Measurements from ENCODE around the gene ARHGAP32. TPM values are rescaled to one million over a fixed set of nuclear protein-coding genes. Genes with fewer than 3 reads are reported as not detected.

ARHGAP32 gene
- total and polyA plus RNA-seq, 2 experiments from 2014 or later = 9.9 to 17.3 TPM

DNA sequence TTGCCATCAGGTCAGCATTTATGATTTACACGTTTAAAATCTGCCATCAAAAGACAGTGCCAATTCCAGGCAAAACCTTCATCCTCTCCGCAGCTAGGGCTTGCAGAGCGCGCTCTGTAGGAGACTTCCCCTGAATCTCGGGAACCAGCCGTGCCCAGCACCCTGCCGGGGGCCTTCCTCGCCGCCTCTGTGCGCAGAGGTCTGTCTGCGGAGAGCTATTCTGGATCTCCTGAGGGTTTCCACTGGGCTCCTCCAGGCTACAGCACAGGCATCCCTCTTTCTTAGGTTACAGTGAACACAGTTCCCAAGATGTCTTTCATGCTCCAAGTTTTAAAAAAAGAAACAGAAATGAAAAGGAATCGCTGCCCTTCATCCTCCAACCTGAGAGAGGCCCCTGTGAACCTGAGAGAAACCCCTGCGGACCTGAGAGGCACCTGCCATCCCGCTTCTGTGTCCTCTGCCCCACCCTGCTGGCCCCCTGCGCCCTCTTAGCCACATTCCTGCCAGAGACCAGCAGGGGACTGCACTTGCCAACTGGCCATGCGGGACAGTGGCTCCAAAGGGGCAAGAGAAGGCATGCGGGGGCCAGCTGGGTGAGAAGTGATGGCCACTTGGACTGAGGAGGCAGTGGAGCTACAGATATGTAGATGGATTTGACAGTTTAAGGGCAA, 265.6 kb downstream of the ARHGAP32 start:
- DNase-seq (ENCODE audit: low spot score) = no peak
- Histone ChIP-seq H3K4me1 (ENCODE audit: insufficient read depth) (no peaks in the 10 kb centered on the region), H3K4me3 (no peak overlapping the region), H3K79me2 (no peaks in the 10 kb centered on the region), H3K9me2 (replicated peaks; ENCODE audit: insufficient read depth) (no peaks in the 10 kb centered on the region), H3K4me2 (no peak overlapping the region), H3K9me3 (ENCODE audit: low read depth) (no peaks in the 10 kb centered on the region), H2AFZ (no peak overlapping the region), H4K20me1 (ENCODE audit: insufficient read depth, poor library complexity, severe bottlenecking) (no peaks in the 10 kb centered on the region), H3K36me3 (replicated peaks; ENCODE audit: insufficient read depth, low read depth) (no peaks in the 10 kb centered on the region), H3K27ac (no peak overlapping the region), H3K27me3 (no peaks in the 10 kb centered on the region)
- TF ChIP-seq EZH2 (IDR thresholded peaks at IDR 0.05; ENCODE audit: borderline replicate concordance) (no peak), EZH2phosphoT487 (IDR thresholded peaks at IDR 0.05; ENCODE audit: low read depth, severe bottlenecking, unreplicated experiment) (no peak)
- TF ChIP-seq, protein P1, sequence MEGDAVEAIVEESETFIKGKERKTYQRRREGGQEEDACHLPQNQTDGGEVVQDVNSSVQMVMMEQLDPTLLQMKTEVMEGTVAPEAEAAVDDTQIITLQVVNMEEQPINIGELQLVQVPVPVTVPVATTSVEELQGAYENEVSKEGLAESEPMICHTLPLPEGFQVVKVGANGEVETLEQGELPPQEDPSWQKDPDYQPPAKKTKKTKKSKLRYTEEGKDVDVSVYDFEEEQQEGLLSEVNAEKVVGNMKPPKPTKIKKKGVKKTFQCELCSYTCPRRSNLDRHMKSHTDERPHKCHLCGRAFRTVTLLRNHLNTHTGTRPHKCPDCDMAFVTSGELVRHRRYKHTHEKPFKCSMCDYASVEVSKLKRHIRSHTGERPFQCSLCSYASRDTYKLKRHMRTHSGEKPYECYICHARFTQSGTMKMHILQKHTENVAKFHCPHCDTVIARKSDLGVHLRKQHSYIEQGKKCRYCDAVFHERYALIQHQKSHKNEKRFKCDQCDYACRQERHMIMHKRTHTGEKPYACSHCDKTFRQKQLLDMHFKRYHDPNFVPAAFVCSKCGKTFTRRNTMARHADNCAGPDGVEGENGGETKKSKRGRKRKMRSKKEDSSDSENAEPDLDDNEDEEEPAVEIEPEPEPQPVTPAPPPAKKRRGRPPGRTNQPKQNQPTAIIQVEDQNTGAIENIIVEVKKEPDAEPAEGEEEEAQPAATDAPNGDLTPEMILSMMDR (IDR thresholded peaks at IDR 0.05; ENCODE audit: poor library complexity) = no peak
- WGBS (ENCODE audit: low lambda C conversion rate, missing lambda C conversion rate) = 72% methylated on average over 17 of the region's 17 CpGs

DNA sequence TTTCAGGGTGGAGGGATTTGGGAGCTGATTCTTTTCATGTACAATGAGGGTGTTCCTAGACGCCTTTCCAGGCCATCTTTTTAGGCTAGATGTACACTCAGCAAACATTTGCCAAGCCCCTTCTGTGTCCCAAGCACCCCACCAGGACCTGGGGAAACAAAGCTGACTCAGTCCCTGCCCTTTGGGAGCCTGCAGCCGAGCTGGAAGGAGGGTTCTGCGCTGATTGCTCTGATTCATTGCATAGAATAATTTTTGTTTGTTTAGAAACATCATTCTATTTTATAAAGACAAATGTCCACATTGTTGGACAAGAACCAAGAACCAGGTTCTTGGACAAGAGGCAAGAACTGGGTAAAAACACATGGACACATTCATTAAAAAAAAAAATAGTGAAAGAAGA, 266.1 kb downstream of the ARHGAP32 start:
- Histone ChIP-seq H4K20me1 (ENCODE audit: insufficient read depth, poor library complexity, severe bottlenecking) (no peaks in the 10 kb centered on the region), H3K79me2 (no peaks in the 10 kb centered on the region), H2AFZ (no peak overlapping the region), H3K27ac (no peak overlapping the region), H3K36me3 (replicated peaks; ENCODE audit: insufficient read depth, low read depth) (no peaks in the 10 kb centered on the region), H3K27me3 (no peaks in the 10 kb centered on the region), H3K4me1 (ENCODE audit: insufficient read depth) (no peaks in the 10 kb centered on the region), H3K9me2 (replicated peaks; ENCODE audit: insufficient read depth) (no peaks in the 10 kb centered on the region), H3K4me2 (no peak overlapping the region), H3K9me3 (ENCODE audit: low read depth) (no peaks in the 10 kb centered on the region), H3K4me3 (no peak overlapping the region)
- 85% methylated on average over 3 of the region's 3 CpGs for WGBS (ENCODE audit: low lambda C conversion rate, missing lambda C conversion rate)
- DNase-seq (ENCODE audit: low spot score) = no peak
- TF ChIP-seq EZH2 (IDR thresholded peaks at IDR 0.05; ENCODE audit: borderline replicate concordance) (no peak), EZH2phosphoT487 (IDR thresholded peaks at IDR 0.05; ENCODE audit: low read depth, severe bottlenecking, unreplicated experiment) (no peak)
- TF ChIP-seq, protein P1 (IDR thresholded peaks at IDR 0.05; ENCODE audit: poor library complexity) = no peak

DNA sequence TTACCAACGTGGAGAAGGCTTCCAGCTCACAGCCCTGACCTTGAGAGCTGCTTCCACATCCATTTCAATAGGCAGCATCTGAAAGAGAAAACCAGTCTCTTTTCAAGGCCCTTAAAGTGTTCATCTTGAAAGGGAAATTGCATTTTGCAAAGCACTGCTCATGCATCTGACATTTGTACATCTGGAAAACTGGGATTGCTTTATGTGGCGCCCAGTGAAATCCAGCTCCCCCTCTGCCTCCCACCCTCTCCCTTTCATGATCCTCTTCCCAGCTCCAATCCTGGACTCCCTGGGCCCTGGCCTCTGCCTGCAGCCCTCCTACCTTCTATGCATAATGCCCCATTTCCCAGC, 266.9 kb downstream of the ARHGAP32 start:
- Histone ChIP-seq H3K4me3 (no peak overlapping the region), H2AFZ (no peak overlapping the region), H3K9me3 (ENCODE audit: low read depth) (no peaks in the 10 kb centered on the region), H3K4me2 (no peak overlapping the region), H3K9me2 (replicated peaks; ENCODE audit: insufficient read depth) (no peaks in the 10 kb centered on the region), H3K4me1 (ENCODE audit: insufficient read depth) (no peaks in the 10 kb centered on the region), H3K36me3 (replicated peaks; ENCODE audit: insufficient read depth, low read depth) (no peaks in the 10 kb centered on the region), H3K79me2 (no peaks in the 10 kb centered on the region), H4K20me1 (ENCODE audit: insufficient read depth, poor library complexity, severe bottlenecking) (no peaks in the 10 kb centered on the region), H3K27me3 (no peaks in the 10 kb centered on the region), H3K27ac (no peak overlapping the region)
- TF ChIP-seq, protein P1 (IDR thresholded peaks at IDR 0.05; ENCODE audit: poor library complexity) = no peak
- no peak for TF ChIP-seq EZH2phosphoT487 (IDR thresholded peaks at IDR 0.05; ENCODE audit: low read depth, severe bottlenecking, unreplicated experiment)
- 70% methylated on average over 2 of the region's 2 CpGs for WGBS (ENCODE audit: low lambda C conversion rate, missing lambda C conversion rate)
- no peak for DNase-seq (ENCODE audit: low spot score)

Data from hepatocyte (in vitro differentiated cells).